Measurements from ENCODE around the gene ZFP36L1.
"Not testable (repeated sequence)": the region's sequence is repeated elsewhere in the genome, so short reads cannot be mapped to it uniquely, and the experiment has no call there.

The ZFP36L1 gene

GRCh38 chr14:68784226-68784910, 8.5 kb downstream of the ZFP36L1 start:
- no peak for DNase-seq (ENCODE audit: low read depth, low spot score)

GRCh38 chr14:68783408-68784225, 9.2 kb downstream of the ZFP36L1 start:
- DNase-seq (ENCODE audit: low read depth, low spot score): no peak

DNA sequence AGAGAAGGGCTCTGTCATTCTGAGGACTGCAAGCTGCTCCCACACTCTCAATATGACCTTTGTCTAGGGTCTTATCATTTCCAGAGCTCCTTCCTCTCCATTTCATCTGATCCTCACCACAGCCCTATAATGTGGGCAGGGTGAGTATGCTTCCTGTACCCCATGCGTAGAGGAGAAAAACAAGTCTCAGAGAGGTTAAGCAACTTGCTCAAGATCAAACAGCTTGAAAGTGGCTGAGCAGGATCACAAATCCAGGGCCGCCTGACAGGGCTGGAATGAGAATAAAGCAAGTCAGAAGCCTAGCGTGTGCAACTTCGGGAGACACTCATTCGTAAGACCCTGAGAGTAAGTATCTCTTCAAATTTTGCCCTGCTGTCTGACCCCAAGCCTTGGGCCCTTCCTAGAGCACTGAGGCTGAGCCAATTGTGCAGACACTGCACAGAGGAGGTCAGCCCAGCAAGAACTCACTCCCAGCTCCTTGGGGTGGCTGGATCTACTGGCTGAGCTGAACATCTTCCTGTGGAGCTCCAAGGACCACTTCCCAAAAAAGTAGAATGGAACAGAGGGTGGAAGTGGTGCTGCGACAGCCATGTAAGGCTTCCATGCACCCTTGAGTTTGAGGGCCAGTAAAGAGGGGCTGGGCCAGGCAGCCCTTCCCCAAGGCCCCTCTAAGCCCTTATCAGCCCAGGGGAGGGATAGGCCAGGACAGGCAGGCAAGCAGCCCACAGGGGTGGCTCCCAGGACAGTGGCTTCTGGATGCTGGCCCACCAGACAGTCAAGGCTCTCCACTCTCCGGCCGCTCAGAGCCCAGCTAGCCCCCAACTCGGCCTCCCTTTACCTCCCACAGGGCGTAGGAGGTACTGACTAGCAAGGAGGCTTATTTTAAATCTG, 10.5 kb downstream of the ZFP36L1 start:
- DNase-seq (ENCODE audit: low read depth, low spot score): no peak

DNA sequence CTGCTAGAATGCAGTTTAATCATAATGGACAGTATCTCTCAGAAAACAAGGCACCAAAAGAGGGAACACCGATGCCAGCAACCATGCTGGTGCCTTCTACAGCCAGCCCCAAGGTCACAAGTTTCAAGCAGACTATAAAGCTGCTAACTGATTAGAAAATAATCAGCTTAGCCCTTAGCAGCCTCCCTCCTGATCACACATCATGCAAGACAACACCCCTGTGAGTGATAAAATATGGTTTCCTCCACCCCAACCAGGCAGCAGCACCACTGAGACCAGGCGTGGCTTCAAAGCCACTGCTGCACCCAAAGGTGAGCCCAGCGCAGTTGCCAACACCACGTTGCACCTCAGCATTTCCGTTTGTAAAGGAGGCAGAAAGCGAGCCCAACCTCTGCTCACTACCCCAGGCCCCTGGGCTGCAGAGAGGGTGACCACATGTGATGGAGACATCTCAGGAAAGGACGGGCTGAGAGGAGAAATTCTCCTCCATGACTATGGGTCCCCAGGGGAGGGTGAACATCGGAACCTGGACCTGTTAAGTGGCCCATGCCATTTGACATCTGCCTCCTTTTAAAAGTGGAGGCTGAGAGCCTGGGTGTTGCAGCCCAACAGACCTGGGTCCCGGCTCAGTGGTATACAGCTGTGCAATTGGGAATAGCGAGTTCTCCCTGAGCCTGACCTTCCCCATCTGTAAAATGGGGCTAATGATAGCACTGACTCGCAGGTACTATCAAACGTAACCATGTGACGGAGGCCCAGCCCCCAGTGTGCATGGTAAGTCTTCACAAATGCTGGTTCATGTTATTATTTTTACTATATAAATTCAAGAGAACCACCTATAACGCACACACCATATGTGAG, 11.5 kb downstream of the ZFP36L1 start:
- DNase-seq (ENCODE audit: low read depth, low spot score): no peak

DNA sequence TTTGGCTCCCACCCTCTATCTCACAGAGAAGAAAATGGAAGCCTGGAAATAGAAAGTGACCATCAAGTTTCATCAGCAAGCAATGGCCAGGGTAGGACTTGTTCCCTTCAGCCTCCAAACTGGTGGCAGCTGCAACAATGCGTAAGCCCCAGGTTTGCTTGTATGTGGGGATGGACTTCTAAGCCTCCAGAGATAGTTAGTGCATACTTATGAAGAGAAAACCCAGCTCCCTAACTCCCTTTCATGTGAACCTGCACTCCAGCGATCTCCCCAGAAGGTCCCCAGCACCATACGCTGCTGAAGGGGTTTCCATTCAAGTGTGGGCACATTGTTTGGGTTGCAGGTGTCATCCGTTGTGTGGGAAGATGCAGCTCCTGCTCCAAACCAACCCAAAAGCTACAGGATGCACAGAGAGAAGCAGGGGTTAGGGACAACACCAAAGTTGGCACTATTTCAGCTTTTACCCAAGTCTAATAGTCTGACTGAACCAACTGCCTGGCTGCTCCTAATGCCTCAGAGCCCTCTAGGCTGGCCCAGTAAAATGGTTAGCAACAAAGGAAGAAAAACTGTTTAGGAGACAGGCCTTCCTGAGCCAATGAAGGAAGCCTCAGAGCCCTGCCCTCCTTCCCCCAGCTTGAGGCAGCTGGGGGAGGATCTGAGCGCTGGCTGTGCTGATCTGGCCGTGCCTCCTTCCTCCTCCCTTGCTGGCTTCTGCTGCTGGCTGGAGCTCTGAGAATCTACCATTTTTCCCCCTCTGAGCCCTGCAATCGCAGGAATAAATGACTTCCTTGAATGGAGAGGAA, 12.3 kb downstream of the ZFP36L1 start:
- DNase-seq (ENCODE audit: low read depth, low spot score): no peak

GRCh38 chr14:68779761-68780323, 13.0 kb downstream of the ZFP36L1 start:
- no peak for DNase-seq (ENCODE audit: low read depth, low spot score)

DNA sequence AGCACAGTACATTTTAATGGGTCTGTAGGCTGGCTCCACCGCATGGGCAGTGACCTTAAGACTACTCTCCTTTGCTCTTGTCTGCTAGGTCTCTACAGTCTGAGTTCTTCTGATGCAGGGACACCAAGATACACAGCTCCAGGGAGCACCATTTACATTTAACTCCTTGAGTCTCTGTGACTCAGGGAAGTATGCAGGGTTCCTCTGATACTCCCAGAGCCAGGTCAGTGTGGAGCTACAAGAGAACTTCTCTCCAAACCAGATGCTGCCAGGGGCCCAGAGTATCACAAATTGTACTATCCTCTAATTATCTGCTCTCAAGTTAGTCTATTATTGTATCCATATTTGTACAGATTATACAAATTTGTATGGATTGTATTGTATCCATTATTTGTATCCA, 15.2 kb downstream of the ZFP36L1 start:
- no peak for DNase-seq (ENCODE audit: low read depth, low spot score)

GRCh38 chr14:68775614-68776126, 17.2 kb downstream of the ZFP36L1 start:
- DNase-seq (ENCODE audit: low read depth, low spot score): no peak

- no peak for DNase-seq (ENCODE audit: low read depth, low spot score)
Measured at GRCh38 chr14:68774771-68775613, 17.9 kb downstream of the ZFP36L1 start.

DNA sequence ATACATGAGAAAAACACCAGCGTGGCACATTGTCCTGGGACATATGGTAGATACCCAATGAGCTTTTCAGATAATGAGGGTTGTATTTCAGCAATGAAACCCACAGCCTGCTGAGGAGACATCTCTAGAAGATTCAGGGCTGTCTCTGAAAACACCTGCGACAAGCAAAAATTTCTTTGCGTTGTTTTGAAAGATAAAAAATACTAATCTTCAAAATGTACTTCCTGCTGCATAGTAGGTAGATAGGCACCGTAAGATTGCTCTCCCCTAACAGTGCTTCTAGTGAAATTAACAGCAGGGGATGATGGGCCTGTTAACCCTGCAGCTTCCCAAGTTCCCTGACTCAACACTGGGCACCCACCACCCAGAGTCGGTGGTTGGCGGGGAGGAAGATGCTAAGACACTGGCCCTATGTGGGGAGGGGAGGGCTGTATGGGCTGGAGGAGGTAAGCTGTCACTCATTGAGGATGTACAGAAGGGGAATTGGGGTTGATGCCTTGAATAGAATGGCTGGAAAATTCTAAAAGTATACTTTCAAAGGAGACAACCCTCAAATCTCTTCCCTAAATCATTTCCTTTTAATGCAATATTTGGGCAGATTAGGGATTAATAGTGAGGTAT, 20.0 kb downstream of the ZFP36L1 start:
- DNase-seq (ENCODE audit: low read depth, low spot score): no peak

DNA sequence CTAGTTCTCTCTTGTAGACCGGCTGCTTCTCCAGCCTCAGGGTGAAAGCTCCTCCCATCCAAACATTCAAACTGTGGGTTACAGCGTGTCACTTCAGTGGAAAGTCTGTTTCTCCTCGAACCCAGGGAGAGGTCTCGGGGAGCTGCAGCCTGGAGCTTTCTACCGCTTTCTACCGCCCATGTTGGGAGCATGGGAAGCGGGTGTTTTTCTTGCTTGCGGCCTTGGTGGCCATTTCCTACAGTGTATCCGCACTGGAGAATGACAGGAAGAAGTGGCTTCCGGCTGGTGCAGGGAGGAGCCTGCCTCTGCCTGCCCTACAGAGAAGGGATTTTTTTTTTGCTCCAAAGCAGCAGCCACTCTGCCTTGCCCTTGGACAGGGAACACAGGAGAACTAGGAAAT, 21.2 kb downstream of the ZFP36L1 start:
- DNase-seq (ENCODE audit: low read depth, low spot score): no peak

DNA sequence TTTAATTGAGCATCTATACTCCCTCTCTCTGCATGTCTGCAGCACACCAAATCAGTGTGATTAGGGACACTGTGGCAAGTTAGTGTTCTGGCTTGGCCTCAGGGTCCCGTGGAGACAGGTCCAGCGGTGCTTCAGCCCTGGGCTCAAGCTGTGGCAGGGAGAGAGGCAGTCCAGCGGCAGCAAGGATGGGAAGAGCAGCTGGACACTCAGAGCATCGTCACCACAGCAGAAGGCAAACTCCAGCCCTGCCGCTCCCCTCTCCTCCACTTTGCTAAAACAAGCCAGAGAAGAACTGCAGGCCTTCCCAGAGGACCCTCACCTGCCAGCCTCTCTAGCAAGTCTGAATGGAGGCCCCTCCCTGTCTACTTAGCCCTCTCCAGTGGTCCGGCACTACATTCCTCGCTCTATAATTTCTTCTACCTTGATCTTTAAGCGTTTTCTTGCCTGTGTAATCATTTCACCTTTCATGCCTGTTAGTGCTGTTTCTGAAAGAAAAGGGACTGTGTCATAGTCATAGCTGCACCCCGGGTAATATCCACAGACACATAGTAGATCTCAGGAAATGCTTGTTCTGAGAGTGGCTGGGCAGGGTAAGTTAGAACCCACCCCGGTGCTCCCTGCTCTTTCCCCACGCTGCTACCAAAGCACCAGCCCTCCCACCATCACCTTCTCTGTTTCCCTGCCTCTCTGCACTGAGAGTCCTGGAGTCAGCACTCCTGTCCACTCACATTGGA, 22.1 kb downstream of the ZFP36L1 start:
- DNase-seq (ENCODE audit: low read depth, low spot score): no peak

- no peak for DNase-seq (ENCODE audit: low read depth, low spot score)
Measured at GRCh38 chr14:68770051-68770450, 22.8 kb downstream of the ZFP36L1 start.

DNA sequence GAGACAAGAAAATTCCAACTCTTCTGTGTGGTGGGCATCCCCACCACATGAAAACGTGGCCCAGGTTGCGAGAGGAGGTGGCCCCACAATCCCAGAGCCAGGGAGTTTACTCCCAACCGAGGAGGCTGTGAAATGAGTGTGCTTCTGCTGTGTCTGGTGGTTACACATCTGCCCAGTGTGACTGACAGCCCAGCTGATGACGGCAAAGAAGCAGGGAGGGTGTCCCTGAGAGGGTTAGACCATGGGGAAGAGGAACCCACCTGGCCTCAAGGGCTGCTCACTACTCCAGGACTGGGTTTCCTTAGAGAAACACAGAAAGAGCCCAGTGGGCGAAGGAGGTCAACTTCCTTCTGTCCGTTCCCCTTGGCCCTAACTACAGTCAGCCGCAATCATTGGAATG, 24.6 kb downstream of the ZFP36L1 start:
- no peak for DNase-seq (ENCODE audit: low read depth, low spot score)

GRCh38 chr14:68767248-68767645, 25.6 kb downstream of the ZFP36L1 start:
- no peak for DNase-seq (ENCODE audit: low read depth, low spot score)

- no peak for DNase-seq (ENCODE audit: low read depth, low spot score)
Measured at GRCh38 chr14:68766299-68767247, 26.3 kb downstream of the ZFP36L1 start.

DNA sequence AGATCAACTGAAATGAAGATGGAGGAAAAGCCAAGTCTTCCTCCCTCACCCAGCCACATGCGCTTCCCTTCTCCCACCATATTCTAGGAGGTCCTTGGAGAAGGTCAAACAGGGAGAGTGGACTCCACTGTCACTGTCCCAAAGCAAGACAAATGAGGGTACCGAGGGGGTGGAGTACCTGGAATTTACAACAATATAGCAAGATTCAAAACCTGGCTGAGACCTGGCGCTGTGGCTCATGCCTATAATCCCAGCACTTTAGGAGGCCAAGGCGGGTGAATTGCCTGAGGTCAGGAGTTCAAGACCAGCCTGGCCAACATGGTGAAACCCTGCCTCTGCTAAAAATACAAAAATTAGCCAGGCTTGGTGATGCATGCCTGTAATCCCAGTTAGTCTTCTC, 29.0 kb downstream of the ZFP36L1 start:
- DNase-seq (ENCODE audit: low read depth, low spot score): not testable (repeated sequence)

Measured in brain pericyte (primary cell).